Caco-2 (cell line): ENCODE measurements around the gene FAM114A1. TPM values are rescaled to one million over a fixed set of nuclear protein-coding genes. Genes with fewer than 3 reads are reported as not detected.

ENCODE experiments used
- BruUV-seq: library from RNA; stranded (reverse); fragments of 400-500 nt; replicated peaks from 2 replicates; lab custom pipeline; 2021; lab: Mats Ljungman, UMichigan
- CTCF ChIA-PET: fragments of 300-600 bp; sonication (Branson Sonifier 250); formaldehyde crosslinking; loops from one replicate; lab custom pipeline; 2022; ENCODE audit warnings: antibody characterized with exemption; lab: Charles Lee
- POLR2A ChIA-PET: fragments of 300-600 bp; sonication (Branson Sonifier 250); formaldehyde crosslinking; loops from one replicate; lab custom pipeline; 2022; ENCODE audit warnings: antibody characterized with exemption; lab: Charles Lee
- DNase-seq, 2 experiments: peaks; one replicate each; pipeline versions ENCODE4 v3.0.0 to v3.0.0-alpha.2; 2020 to 2022
- H3K27me3 ChIP-seq: replicated peaks from 2 replicates; pipeline ENCODE4 v1.6.0; 2011; ENCODE audit warnings: low read length; ENCODE audit not compliant: control insufficient read depth, insufficient read depth
- H3K36me3 ChIP-seq: 2 replicates; pipeline ENCODE4 v1.5.1; 2011; ENCODE audit warnings: low read length; ENCODE audit not compliant: control insufficient read depth, insufficient read depth
- H3K4me1 ChIP-seq: fragments of 250-450 bp; sonication (Bioruptor Pico); 2 replicates; pipeline ENCODE4 v1.5.1; 2020; ENCODE audit warnings: mild to moderate bottlenecking
- H3K4me3 ChIP-seq: 2 replicates; pipeline ENCODE4 v1.5.1; 2011; ENCODE audit warnings: low read depth, mild to moderate bottlenecking, control low read depth, low read length
- H3K9me3 ChIP-seq: fragments of 250-450 bp; sonication (Bioruptor Pico); 2 replicates; pipeline ENCODE4 v1.5.1; 2020; ENCODE audit warnings: mild to moderate bottlenecking, moderate library complexity
- H3K27ac Mint-ChIP-seq: one replicate; pipeline ENCODE4 v1.8.0; 2022; ENCODE audit warnings: mixed read lengths; ENCODE audit not compliant: unreplicated experiment
- H3K27me3 Mint-ChIP-seq: one replicate; pipeline ENCODE4 v1.8.0; 2022; ENCODE audit warnings: mixed read lengths; ENCODE audit not compliant: insufficient read depth, unreplicated experiment
- H3K36me3 Mint-ChIP-seq: one replicate; pipeline ENCODE4 v1.8.0; 2022; ENCODE audit warnings: mild to moderate bottlenecking, mixed read lengths; ENCODE audit not compliant: insufficient read depth, unreplicated experiment
- H3K4me1 Mint-ChIP-seq: one replicate; pipeline ENCODE4 v1.8.0; 2022; ENCODE audit warnings: low read depth, mixed read lengths; ENCODE audit not compliant: unreplicated experiment
- H3K4me3 Mint-ChIP-seq: one replicate; pipeline ENCODE4 v1.8.0; 2022; ENCODE audit warnings: mild to moderate bottlenecking, moderate library complexity, mixed read lengths; ENCODE audit not compliant: unreplicated experiment
- H3K9me3 Mint-ChIP-seq: one replicate; pipeline ENCODE4 v1.8.0; 2022; ENCODE audit warnings: mixed read lengths; ENCODE audit not compliant: unreplicated experiment
- intact Hi-C: fragments of 100-400 bp; cut with micrococcal nuclease; formaldehyde crosslinking; loops from one replicate; pipeline ENCODE4 v1.10.0; 2022; ENCODE audit not compliant: unreplicated experiment
- total RNA-seq: library from RNA; stranded (reverse); gene quantifications from 2 replicates; pipeline ENCODE4 v1.2.3, GENCODE V29; 2022
- TF ChIP-seq, protein P1 (sequence below), 2 experiments: fragments of 200-600 bp in 1 of 2; IDR thresholded peaks; 1 replicate in 1 of 2; 2 replicates in 1 of 2; pipeline versions ENCODE4 v1.5.1 to v1.8.0; 2011 to 2022; ENCODE audit warnings: antibody characterized with exemption in 1 of 2, control low read depth in 1 of 2, inconsistent platforms in 1 of 2, low read depth in 1 of 2, low read length in 1 of 2, mild to moderate bottlenecking in 1 of 2, moderate library complexity in 1 of 2; ENCODE audit not compliant: insufficient read depth in 1 of 2, severe bottlenecking in 1 of 2, unreplicated experiment in 1 of 2

Gene FAM114A1
- total RNA-seq, 1 experiment from 2014 or later = 20.8 TPM

DNA sequence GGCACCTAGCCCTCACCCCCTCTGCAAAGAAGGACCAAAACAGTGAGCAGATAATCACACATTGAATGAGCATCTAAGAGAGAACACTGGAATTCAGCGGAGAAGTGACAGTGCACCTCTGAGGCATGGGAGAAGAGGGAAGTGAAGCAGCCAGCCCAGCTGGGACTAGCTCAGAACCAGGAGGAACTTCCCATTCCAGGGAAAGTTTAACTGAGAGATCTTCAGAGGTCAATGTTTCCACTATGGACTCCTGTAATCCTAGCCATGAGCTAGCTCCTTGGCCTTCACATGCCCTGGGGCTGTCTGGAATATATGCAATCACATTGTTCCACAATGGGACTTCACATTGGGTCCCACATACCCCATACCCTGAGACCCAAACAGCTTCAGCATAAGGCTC is 35.4 kb upstream of the FAM114A1 start:
- ChIA-PET POLR2A (no interaction called here), CTCF (interaction anchor here (1.4 kb wide), 1 partner anchor 24 kb away, joined by 3 read pairs; the partner anchor contains the start of gene TLR6)
- DNase-seq = no peak
- Histone ChIP-seq H3K4me3 (no peak overlapping the region), H3K27me3 (no peaks in the 10 kb centered on the region), H3K9me3 (0 out of 2 replicates have a peak, but pooled peaks cover 3% of the 10 kb centered on the region), H3K4me1 (no peaks in the 10 kb centered on the region), H3K36me3 (no peaks in the 10 kb centered on the region)
- Mint-ChIP-seq H3K27ac (no peak overlapping the region), H3K9me3 (peaks cover 10% of the 10 kb centered on the region), H3K27me3 (peaks cover 2% of the 10 kb centered on the region), H3K36me3 (no peaks in the 10 kb centered on the region), H3K4me3 (no peak overlapping the region), H3K4me1 (no peaks in the 10 kb centered on the region)
- TF ChIP-seq, protein P1, sequence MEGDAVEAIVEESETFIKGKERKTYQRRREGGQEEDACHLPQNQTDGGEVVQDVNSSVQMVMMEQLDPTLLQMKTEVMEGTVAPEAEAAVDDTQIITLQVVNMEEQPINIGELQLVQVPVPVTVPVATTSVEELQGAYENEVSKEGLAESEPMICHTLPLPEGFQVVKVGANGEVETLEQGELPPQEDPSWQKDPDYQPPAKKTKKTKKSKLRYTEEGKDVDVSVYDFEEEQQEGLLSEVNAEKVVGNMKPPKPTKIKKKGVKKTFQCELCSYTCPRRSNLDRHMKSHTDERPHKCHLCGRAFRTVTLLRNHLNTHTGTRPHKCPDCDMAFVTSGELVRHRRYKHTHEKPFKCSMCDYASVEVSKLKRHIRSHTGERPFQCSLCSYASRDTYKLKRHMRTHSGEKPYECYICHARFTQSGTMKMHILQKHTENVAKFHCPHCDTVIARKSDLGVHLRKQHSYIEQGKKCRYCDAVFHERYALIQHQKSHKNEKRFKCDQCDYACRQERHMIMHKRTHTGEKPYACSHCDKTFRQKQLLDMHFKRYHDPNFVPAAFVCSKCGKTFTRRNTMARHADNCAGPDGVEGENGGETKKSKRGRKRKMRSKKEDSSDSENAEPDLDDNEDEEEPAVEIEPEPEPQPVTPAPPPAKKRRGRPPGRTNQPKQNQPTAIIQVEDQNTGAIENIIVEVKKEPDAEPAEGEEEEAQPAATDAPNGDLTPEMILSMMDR (IDR thresholded peaks at IDR 0.05; ENCODE audit: insufficient read depth in 1 of 2, low read depth in 1 of 2, low read length in 1 of 2, severe bottlenecking in 1 of 2, unreplicated experiment in 1 of 2) = no peak
- BruUV-seq = no TSS peak
- intact Hi-C loops = no loop called here

DNA sequence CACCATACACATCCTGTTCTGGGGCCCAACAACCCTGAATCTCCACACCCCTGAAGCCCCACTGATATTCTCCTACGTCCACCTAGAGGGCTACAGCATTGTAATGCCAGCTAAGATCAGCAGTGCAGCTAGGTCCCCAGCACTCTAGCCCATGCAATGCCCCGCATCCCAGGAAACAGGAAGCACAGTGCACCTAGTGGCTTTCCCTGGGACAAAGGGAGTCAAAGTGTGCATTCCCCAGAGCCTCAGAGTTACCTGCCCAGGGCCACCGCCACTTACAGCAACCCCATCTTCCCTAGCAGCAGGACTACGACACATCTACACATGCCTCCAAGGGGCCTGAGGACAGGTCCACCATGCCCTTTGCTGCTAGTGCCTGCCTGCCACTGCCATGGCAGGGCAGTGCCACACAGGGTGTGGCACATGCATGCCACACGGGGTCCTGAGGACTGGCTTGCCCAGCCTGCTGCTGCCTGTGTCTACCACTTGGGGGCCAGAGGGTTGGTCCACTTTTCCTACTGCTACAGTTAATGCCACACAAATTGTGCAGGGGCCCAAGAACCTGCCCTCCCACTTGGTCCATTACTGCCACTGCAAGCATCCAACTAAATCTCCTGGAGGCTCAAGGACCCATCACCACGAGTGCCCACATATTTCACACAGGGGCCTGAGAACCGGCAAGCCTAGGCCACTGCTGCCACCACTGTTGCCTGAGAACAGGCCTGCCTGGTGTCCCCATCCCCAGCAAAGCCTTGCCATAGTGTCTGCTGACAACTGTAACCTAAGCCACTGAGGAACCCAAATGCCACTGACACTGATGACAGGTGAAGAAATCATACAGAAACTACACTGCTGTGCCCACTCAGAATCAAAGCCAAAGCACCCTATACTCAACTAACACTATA is 34.7 kb upstream of the FAM114A1 start:
- intact Hi-C loops = no loop called here
- H3K9me3 Mint-ChIP-seq = peaks cover 10% of the 10 kb centered on the region
- H3K27me3 Mint-ChIP-seq = peaks cover 6% of the 10 kb centered on the region
- H3K4me1 Mint-ChIP-seq = no peaks in the 10 kb centered on the region
- ChIA-PET POLR2A (no interaction called here), CTCF (interaction anchor here (1.4 kb wide), 1 partner anchor 24 kb away, joined by 3 read pairs; the partner anchor contains the start of gene TLR6)
- no peaks in the 10 kb centered on the region for H3K27me3 ChIP-seq
- no peak for DNase-seq
- TF ChIP-seq, protein P1 (IDR thresholded peaks at IDR 0.05; ENCODE audit: insufficient read depth in 1 of 2, low read depth in 1 of 2, low read length in 1 of 2, severe bottlenecking in 1 of 2, unreplicated experiment in 1 of 2) = peak in 1 of 2 experiments; percentile 7
- H3K4me1 ChIP-seq = no peaks in the 10 kb centered on the region
- no peak overlapping the region for H3K27ac Mint-ChIP-seq
- no peak overlapping the region for H3K4me3 Mint-ChIP-seq
- no peaks in the 10 kb centered on the region for H3K36me3 Mint-ChIP-seq
- H3K36me3 ChIP-seq = no peaks in the 10 kb centered on the region
- BruUV-seq = no TSS peak
- H3K4me3 ChIP-seq = no peak overlapping the region
- 0 out of 2 replicates have a peak, but pooled peaks cover 3% of the 10 kb centered on the region for H3K9me3 ChIP-seq

DNA sequence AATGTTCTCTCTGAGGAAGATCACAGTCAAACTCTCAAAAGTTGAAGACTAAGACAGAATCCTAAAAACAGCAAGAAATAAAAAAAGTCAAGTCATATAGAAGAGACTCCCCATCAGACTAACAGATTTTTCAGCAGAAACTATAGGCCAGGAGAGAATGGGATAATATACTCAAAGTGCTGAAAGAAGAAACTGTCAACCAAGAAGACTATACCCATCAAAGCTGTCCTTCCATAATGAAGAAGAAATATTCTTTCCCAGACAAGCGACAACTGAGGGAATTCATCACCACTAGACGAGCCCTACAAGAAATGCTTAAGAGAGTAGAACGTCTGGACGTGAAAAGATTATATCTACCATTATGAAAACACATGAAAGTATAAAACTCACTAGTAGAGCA is 33.0 kb upstream of the FAM114A1 start:
- 0 out of 2 replicates have a peak, but pooled peaks cover 3% of the 10 kb centered on the region for H3K9me3 ChIP-seq
- POLR2A ChIA-PET = no interaction called here
- intact Hi-C loops = no loop called here

More for the DNA sequence above, 33.0 kb upstream of the FAM114A1 start:
- Mint-ChIP-seq H3K27ac (no peak overlapping the region), H3K9me3 (peaks cover 10% of the 10 kb centered on the region), H3K27me3 (peaks cover 8% of the 10 kb centered on the region), H3K4me1 (no peaks in the 10 kb centered on the region), H3K36me3 (no peaks in the 10 kb centered on the region), H3K4me3 (no peak overlapping the region)
- Histone ChIP-seq H3K36me3 (no peaks in the 10 kb centered on the region), H3K27me3 (no peaks in the 10 kb centered on the region), H3K4me1 (no peaks in the 10 kb centered on the region), H3K4me3 (no peak overlapping the region)
- TF ChIP-seq, protein P1 (IDR thresholded peaks at IDR 0.05; ENCODE audit: insufficient read depth in 1 of 2, low read depth in 1 of 2, low read length in 1 of 2, severe bottlenecking in 1 of 2, unreplicated experiment in 1 of 2) = no peak
- no peak for DNase-seq
- CTCF ChIA-PET = no interaction called here
- BruUV-seq = no TSS peak
